Measurements from ENCODE around the gene CLDN16.

DNA sequence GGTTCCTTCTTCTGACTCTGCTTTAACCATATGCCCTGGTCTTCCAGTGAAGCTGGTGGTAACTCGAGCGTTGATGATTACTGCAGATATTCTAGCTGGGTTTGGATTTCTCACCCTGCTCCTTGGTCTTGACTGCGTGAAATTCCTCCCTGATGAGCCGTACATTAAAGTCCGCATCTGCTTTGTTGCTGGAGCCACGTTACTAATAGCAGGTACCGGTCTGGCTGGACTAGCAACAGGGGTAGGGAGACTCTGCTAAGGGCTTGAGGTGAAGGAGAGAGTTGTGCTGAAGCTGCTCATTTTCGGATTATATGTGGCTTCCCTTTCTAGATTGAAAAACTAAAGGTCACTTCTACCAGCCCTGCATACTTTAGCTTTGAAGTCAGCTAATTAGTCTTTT, 16.8 kb downstream of the CLDN16 start:
- no peak for TF ChIP-seq POLR2A (IDR thresholded peaks at IDR 0.05)
- TF ChIP-seq POLR2AphosphoS5 (IDR thresholded peaks at IDR 0.05) = no peak
- TF ChIP-seq, protein P1, sequence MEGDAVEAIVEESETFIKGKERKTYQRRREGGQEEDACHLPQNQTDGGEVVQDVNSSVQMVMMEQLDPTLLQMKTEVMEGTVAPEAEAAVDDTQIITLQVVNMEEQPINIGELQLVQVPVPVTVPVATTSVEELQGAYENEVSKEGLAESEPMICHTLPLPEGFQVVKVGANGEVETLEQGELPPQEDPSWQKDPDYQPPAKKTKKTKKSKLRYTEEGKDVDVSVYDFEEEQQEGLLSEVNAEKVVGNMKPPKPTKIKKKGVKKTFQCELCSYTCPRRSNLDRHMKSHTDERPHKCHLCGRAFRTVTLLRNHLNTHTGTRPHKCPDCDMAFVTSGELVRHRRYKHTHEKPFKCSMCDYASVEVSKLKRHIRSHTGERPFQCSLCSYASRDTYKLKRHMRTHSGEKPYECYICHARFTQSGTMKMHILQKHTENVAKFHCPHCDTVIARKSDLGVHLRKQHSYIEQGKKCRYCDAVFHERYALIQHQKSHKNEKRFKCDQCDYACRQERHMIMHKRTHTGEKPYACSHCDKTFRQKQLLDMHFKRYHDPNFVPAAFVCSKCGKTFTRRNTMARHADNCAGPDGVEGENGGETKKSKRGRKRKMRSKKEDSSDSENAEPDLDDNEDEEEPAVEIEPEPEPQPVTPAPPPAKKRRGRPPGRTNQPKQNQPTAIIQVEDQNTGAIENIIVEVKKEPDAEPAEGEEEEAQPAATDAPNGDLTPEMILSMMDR (IDR thresholded peaks at IDR 0.05) = no peak

Data from prostate gland (tissue), 2 donors.